K562 (cell line): ENCODE results near the gene NCOR2. TPM values are rescaled to one million over a fixed set of nuclear protein-coding genes. Genes with fewer than 3 reads are reported as not detected.

Source experiments
- KDM2B ChIP-seq: fragments of 250-450 bp; sonication (Bioruptor Pico); IDR thresholded peaks from 2 replicates; pipeline ENCODE4 v1.8.0; 2021; ENCODE audit warnings: mild to moderate bottlenecking, moderate library complexity
- SRSF1 ChIP-seq: fragments of 200-400 bp; formaldehyde crosslinking; IDR thresholded peaks from 2 replicates; pipeline ENCODE4 v1.6.1; 2017; ENCODE audit warnings: mild to moderate bottlenecking, low read depth, low read length, moderate library complexity
- YY1 ChIP-seq, 3 experiments: IDR thresholded peaks; 2 replicates each; pipeline ENCODE4 v1.6.1; 2011; ENCODE audit warnings: low read length in 2 of 3, mild to moderate bottlenecking in 2 of 3, moderate library complexity in 2 of 3, borderline replicate concordance in 1 of 3, control low read depth in 1 of 3, low read depth in 1 of 3; ENCODE audit not compliant: insufficient read depth in 3 of 3, insufficient replicate concordance in 2 of 3, control insufficient read depth in 1 of 3, insufficient read length in 1 of 3; ENCODE audit errors: extremely low read depth in 1 of 3
- polyA plus RNA-seq, 8 experiments: library from polyadenylated mRNA; depleted of rRNA in 4 of 8; stranded (reverse) in 5 of 8; unstranded in 3 of 8; fragments of >200 nt; fragmentation: Nextera tagmentation in 2 of 8; fragmentation: Illumina TruSeq in 1 of 8; extraction: Ambion mirVana in 2 of 8; extraction: Trizol in 1 of 8; gene quantifications; 2 replicates each; pipeline versions ENCODE4 v1.2.1 to v1.2.3, GENCODE V29; 2011 to 2014; ENCODE audit warnings: inconsistent platforms in 1 of 8, missing spikeins in 1 of 8
- total RNA-seq, 7 experiments: library from RNA; depleted of rRNA in 6 of 7; stranded (reverse); fragments of >200 nt in 6 of 7; fragmentation: Illumina TruSeq in 2 of 7; extraction: Trizol in 2 of 7; gene quantifications; 2 replicates each; pipeline versions ENCODE4 v1.2.1 to v1.2.3, GENCODE V29; 2011 to 2021; ENCODE audit warnings: low replicate concordance in 1 of 7
- TF ChIP-seq, protein P1 (sequence below): fragments of 450-650 bp; IDR thresholded peaks from 2 replicates; pipeline ENCODE4 v1.6.1; 2016; ENCODE audit warnings: mild to moderate bottlenecking
- TF ChIP-seq, protein P2 (sequence below): fragments of 450-650 bp; IDR thresholded peaks from 2 replicates; pipeline ENCODE4 v1.6.1; 2014; ENCODE audit warnings: low read depth, mild to moderate bottlenecking, moderate library complexity, borderline replicate concordance

Gene NCOR2
- total and polyA plus RNA-seq, 9 of the 15 experiments (the other 6 are each of a cell fraction or from before 2014, with no cell fraction given) = 0.18 to 126 (median 8.4) TPM

DNA sequence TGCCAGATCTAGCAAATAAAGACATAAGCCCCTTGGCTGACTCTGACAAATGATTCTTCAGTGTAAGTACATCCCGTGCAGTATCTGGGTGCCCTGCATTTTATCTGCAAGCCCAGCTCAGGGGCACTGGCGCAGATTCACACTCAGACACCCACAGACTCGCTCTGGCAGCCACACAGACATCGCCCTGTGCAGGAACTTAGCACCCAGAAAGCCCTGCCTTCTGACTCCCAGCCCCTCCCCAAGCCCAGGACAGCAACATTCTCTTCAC lies 44.9 kb upstream of the NCOR2 start (continued):
- TF ChIP-seq, protein P1, sequence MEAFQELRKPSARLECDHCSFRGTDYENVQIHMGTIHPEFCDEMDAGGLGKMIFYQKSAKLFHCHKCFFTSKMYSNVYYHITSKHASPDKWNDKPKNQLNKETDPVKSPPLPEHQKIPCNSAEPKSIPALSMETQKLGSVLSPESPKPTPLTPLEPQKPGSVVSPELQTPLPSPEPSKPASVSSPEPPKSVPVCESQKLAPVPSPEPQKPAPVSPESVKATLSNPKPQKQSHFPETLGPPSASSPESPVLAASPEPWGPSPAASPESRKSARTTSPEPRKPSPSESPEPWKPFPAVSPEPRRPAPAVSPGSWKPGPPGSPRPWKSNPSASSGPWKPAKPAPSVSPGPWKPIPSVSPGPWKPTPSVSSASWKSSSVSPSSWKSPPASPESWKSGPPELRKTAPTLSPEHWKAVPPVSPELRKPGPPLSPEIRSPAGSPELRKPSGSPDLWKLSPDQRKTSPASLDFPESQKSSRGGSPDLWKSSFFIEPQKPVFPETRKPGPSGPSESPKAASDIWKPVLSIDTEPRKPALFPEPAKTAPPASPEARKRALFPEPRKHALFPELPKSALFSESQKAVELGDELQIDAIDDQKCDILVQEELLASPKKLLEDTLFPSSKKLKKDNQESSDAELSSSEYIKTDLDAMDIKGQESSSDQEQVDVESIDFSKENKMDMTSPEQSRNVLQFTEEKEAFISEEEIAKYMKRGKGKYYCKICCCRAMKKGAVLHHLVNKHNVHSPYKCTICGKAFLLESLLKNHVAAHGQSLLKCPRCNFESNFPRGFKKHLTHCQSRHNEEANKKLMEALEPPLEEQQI = no peak
- no peak for TF ChIP-seq YY1 (IDR thresholded peaks at IDR 0.05; ENCODE audit: borderline replicate concordance in 1 of 3, control insufficient read depth in 1 of 3, extremely low read depth in 1 of 3, insufficient read depth in 3 of 3, insufficient read length in 1 of 3, insufficient replicate concordance in 2 of 3, low read depth in 1 of 3, low read length in 2 of 3)
- no peak for TF ChIP-seq KDM2B (CRISPR knock-in tag)
- TF ChIP-seq SRSF1 = no peak
- TF ChIP-seq, protein P2, sequence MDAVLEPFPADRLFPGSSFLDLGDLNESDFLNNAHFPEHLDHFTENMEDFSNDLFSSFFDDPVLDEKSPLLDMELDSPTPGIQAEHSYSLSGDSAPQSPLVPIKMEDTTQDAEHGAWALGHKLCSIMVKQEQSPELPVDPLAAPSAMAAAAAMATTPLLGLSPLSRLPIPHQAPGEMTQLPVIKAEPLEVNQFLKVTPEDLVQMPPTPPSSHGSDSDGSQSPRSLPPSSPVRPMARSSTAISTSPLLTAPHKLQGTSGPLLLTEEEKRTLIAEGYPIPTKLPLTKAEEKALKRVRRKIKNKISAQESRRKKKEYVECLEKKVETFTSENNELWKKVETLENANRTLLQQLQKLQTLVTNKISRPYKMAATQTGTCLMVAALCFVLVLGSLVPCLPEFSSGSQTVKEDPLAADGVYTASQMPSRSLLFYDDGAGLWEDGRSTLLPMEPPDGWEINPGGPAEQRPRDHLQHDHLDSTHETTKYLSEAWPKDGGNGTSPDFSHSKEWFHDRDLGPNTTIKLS = no peak
